Measurements from ENCODE around the gene CBLN1.

DNA sequence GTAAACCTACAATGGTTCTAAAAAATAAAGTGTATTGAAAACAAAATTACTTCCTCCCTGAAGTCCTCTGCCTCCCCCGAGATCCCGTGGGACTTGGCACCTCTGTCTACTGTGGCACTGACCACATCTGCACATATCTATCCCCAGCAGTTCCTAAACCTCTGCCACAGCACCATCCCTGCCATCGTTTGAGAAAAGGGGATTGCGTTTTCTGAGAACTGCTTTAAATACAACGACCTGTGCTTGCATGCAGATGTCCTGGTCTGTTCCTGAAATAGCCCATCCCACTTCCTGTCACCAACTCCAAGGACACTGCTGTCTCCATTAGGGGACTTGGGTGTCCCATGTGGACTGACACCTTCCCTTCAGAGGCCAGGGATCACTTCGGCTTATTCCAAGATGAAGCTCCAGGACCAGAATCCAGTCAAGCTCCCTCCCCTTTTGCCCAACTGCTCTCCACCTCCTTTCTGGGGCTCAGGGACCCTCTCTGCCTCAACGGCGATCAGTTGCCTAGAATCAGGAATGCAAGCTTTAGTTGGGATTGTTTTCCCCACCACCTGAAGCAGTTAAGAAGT lies 20.6 kb downstream of the CBLN1 start:
- TF ChIP-seq GATA2 (IDR thresholded peaks at IDR 0.05; ENCODE audit: low read depth, low read length) (no peak), GATA3 (IDR thresholded peaks at IDR 0.05; ENCODE audit: low read depth, low read length) (no peak)

Data from SH-SY5Y (cell line).